Urinary bladder (tissue), 4 donors: ENCODE measurements around the gene UGT1A6. TPM values are rescaled to one million over a fixed set of nuclear protein-coding genes. Genes with fewer than 3 reads are reported as not detected.

Source experiments
- DNase-seq: peaks from one replicate; pipeline ENCODE4 v3.0.0-alpha.2; 2015; ENCODE audit errors: extremely low spot score
- H3K27ac ChIP-seq: one replicate; pipeline ENCODE4 v1.5.1; 2013; ENCODE audit warnings: low read depth, mild to moderate bottlenecking, moderate library complexity
- H3K36me3 ChIP-seq: one replicate; pipeline ENCODE4 v1.6.1; 2013; ENCODE audit warnings: mild to moderate bottlenecking, moderate library complexity; ENCODE audit not compliant: insufficient read depth
- H3K4me1 ChIP-seq: one replicate; pipeline ENCODE4 v1.6.1; 2013; ENCODE audit warnings: mild to moderate bottlenecking, moderate library complexity; ENCODE audit not compliant: insufficient read depth
- H3K4me3 ChIP-seq: one replicate; pipeline ENCODE4 v1.5.1; 2013; ENCODE audit warnings: low read depth, low read length
- WGBS: extraction: QIAGEN DNeasy Blood & Tissue Kit; methylation state at CpG from one replicate; pipeline ENCODE4 v1.1.7; 2013; 5-methylcytosine and 5-hydroxymethylcytosine counted together
- polyA plus RNA-seq: library from polyadenylated mRNA; stranded (reverse); fragments of 200-250 nt; gene quantifications from one replicate; pipeline ENCODE4 v1.2.3, GENCODE V29; 2013
- total RNA-seq: library from RNA; depleted of rRNA; stranded (reverse); fragments of >200 nt; gene quantifications from one replicate; pipeline ENCODE4 v1.2.3, GENCODE V29; 2014
- donor health status: healthy with polysubstance abuse.
- donor health status: healthy.

Gene UGT1A6
- total and polyA plus RNA-seq, 2 donors = 17.6 to 19.9 TPM

GRCh38 chr2:233822101-233822771, 129.5 kb downstream of the UGT1A6 start:
- WGBS = 84% methylated on average over 21 of the region's 21 CpGs
- Histone ChIP-seq H3K36me3 (no peaks in the 10 kb centered on the region), H3K27ac (no peak overlapping the region), H3K4me1 (no peaks in the 10 kb centered on the region), H3K4me3 (no peak overlapping the region)
- no peak for DNase-seq

Other genes starting within 250 kb of the UGT1A6 start
- 59.6 TPM for gene USP40, start 126.1 kb upstream of the UGT1A6 start, total RNA-seq
- gene USP40, start 126.1 kb upstream of the UGT1A6 start, polyA plus RNA-seq = 16.0 TPM
- 0.16 TPM for gene UGT1A8, start 75.3 kb upstream of the UGT1A6 start, total RNA-seq
- gene UGT1A8, start 75.3 kb upstream of the UGT1A6 start, polyA plus RNA-seq = 0.56 TPM
- gene UGT1A10, start 56.4 kb upstream of the UGT1A6 start, total RNA-seq = not detected
- not detected for gene UGT1A10, start 56.4 kb upstream of the UGT1A6 start, polyA plus RNA-seq
- not detected for gene UGT1A9, start 21.0 kb upstream of the UGT1A6 start, total RNA-seq
- gene UGT1A9, start 21.0 kb upstream of the UGT1A6 start, polyA plus RNA-seq = 0.16 TPM
- 2.5 TPM for gene UGT1A7, start 11.0 kb upstream of the UGT1A6 start, total RNA-seq
- gene UGT1A7, start 11.0 kb upstream of the UGT1A6 start, polyA plus RNA-seq = 0.08 TPM
- 0.79 TPM for gene UGT1A5, start 20.0 kb downstream of the UGT1A6 start, total RNA-seq
- not detected for gene UGT1A5, start 20.0 kb downstream of the UGT1A6 start, polyA plus RNA-seq
- gene UGT1A4, start 25.8 kb downstream of the UGT1A6 start, total RNA-seq = 1.1 TPM
- gene UGT1A4, start 25.8 kb downstream of the UGT1A6 start, polyA plus RNA-seq = 1.2 TPM
- 1.2 TPM for gene UGT1A3, start 36.2 kb downstream of the UGT1A6 start, total RNA-seq
- gene UGT1A3, start 36.2 kb downstream of the UGT1A6 start, polyA plus RNA-seq = 0.14 TPM
- gene UGT1A1, start 67.4 kb downstream of the UGT1A6 start, total RNA-seq = 1.9 TPM
- 5.6 TPM for gene UGT1A1, start 67.4 kb downstream of the UGT1A6 start, polyA plus RNA-seq
- gene MROH2A, start 85.4 kb downstream of the UGT1A6 start, total RNA-seq = 0.32 TPM
- 7.3 TPM for gene MROH2A, start 85.4 kb downstream of the UGT1A6 start, polyA plus RNA-seq
- gene HJURP, start 161.6 kb downstream of the UGT1A6 start, total RNA-seq = 8.9 TPM
- 0.27 TPM for gene HJURP, start 161.6 kb downstream of the UGT1A6 start, polyA plus RNA-seq
- gene TRPM8, start 224.5 kb downstream of the UGT1A6 start, total RNA-seq = not detected
- gene TRPM8, start 224.5 kb downstream of the UGT1A6 start, polyA plus RNA-seq = 0.05 TPM